GM13976 (cell line): ENCODE results near the gene RERE.

Experiments used
- DNase-seq: peaks from one replicate; pipeline ENCODE4 v3.0.0; 2012; ENCODE audit warnings: low spot score
- in situ Hi-C: fragments of 300-500 bp; cut with MboI; formaldehyde crosslinking; loops from one replicate; pipeline ENCODE4 v1.12.0; 2022; ENCODE audit warnings: low sequenced_read_pairs, mixed read lengths, inconsistent platforms; ENCODE audit not compliant: unreplicated experiment
- TF ChIP-seq, protein P1 (sequence below): IDR thresholded peaks from 2 replicates; pipeline ENCODE4 v1.5.1; 2012; ENCODE audit warnings: borderline replicate concordance, mild to moderate bottlenecking; ENCODE audit not compliant: insufficient read depth; ENCODE audit errors: extremely low read depth, missing control alignments, control extremely low read depth

Gene RERE

DNA sequence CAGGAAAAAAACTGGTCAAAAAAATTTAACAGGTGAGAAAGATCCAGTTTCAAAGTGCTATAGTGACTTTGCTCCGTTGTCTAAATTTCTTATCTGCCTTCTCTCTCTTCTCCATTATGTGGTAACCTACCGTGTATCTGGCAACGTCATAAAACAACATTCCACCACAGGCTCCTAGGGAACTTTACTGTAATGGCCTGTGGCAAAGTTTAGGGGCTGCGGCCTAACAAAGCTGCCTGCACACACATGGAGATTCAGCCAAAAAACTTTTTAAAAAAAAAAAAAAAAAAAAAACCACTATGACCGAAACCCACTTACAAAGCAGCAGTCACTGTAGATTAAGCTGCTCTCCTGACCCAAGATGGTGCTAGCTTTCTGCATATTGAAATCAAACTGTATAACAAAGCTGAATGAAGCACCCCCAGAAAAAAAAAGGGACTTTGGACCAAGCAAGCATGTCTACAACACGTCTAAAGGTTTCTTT, 296.9 kb downstream of the RERE start:
- in situ Hi-C loops, result no loop called here
- TF ChIP-seq, protein P1, sequence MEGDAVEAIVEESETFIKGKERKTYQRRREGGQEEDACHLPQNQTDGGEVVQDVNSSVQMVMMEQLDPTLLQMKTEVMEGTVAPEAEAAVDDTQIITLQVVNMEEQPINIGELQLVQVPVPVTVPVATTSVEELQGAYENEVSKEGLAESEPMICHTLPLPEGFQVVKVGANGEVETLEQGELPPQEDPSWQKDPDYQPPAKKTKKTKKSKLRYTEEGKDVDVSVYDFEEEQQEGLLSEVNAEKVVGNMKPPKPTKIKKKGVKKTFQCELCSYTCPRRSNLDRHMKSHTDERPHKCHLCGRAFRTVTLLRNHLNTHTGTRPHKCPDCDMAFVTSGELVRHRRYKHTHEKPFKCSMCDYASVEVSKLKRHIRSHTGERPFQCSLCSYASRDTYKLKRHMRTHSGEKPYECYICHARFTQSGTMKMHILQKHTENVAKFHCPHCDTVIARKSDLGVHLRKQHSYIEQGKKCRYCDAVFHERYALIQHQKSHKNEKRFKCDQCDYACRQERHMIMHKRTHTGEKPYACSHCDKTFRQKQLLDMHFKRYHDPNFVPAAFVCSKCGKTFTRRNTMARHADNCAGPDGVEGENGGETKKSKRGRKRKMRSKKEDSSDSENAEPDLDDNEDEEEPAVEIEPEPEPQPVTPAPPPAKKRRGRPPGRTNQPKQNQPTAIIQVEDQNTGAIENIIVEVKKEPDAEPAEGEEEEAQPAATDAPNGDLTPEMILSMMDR, result no peak
- DNase-seq, result no peak

DNA sequence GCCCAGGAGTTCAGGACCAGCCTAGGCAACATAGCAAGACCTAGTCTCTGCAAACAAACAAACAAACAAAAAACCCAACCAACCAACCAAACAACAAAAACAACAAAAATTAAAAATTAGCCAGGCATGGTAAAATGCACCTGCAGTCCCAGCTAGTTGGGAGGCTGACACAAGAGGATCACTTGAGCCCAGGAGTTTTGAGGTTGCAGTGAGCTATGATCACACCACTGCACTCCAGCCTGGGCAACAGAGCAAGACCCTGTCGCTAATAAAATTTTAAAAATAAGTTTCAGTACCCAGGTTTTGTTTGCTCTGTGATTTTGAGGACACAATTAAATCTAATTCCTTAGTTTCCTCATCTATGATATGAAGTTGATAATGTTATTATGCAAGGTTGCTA, 298.3 kb downstream of the RERE start:
- no peak for DNase-seq
- in situ Hi-C loops, result no loop called here
- TF ChIP-seq, protein P1, result no peak

DNA sequence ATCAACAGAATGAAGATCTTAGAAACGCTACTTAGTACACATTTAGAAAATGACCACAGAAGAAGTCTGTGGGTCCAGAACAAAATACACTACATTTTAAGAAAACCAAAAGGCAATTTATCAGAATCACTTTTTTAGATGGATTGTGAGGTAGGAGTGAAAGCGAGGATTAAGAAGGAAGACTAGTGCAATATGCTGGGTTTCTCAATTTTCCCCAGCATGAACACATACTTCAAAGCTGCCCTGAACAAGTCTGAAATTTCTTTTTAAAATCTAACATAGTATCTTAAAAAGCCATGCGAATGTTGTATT, 299.0 kb downstream of the RERE start:
- DNase-seq, result no peak
- TF ChIP-seq, protein P1, result no peak
- in situ Hi-C loops, result no loop called here

DNA sequence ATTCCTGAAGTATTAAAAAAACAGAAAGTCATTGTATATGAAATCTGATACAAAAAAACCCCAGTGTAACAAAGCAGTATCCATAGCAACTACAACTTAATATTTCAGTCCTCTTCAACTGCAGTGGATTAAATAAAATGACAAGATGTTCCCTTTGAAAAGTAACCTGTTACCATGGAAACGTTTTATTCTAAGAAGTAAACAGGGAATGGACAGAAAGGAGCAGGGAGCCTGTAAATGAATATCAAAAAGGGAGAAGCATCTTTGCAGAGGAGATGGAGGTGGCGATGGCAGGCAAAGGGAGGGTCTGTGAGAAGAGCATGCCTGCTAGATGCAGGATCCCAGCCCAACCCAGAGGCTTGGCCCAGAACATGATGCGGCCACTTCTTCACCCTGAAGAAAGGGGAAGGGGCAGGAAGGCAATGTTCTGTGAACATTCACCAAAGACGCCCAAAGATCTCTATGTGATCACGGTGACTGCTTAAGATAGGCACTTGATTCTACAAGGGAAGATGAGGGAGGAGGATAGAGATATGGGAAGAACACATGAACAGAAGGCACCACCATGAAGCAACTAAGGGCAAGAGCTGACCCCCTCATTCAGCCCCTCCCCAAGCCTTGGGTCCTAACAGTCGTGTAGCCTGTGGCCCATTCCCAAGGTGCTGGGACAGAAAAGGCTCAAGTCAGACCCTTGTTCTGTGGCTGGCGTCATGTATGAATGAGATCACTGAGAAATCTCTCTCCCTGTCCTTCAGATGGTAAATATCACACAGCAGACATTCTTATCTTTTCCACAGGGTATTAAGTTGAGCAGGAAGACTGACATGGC, 299.6 kb downstream of the RERE start:
- in situ Hi-C loops, result no loop called here
- TF ChIP-seq, protein P1, result no peak
- no peak for DNase-seq

DNA sequence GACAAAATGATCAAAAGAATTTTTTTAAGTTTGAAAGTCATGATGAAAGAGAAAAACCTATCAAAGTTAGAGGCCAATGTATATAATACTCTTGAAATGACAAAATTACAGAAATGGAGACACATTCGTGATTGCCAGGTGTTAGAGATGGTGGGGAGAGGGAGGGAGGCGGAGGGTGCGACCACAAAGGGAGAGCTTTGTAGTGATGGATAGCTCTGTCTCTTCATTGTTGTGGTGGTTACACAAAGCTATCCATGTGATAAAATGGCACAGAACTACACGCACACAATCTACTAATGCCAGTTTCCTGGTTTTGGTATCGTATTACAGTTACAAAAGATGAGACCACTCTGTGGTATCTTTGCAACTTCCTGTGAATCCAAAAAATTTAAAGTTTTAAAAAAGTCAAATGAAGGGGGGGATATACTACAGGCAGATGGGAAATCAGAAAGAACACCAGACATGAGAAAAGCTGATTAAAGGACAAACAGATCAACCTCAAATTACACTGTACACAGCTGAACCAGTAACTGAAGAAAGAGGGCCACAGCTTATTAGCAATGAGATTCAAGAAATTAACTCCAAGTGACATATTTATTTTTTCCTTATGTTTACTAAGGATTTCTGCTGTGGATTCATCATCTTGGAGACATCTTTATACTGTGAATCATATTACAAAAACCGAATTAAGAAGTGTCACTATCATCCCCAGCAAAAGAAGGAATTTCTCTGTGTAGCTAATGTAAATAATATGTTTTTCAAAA, 300.5 kb downstream of the RERE start:
- no peak for DNase-seq
- TF ChIP-seq, protein P1, result no peak
- in situ Hi-C loops, result no loop called here

DNA sequence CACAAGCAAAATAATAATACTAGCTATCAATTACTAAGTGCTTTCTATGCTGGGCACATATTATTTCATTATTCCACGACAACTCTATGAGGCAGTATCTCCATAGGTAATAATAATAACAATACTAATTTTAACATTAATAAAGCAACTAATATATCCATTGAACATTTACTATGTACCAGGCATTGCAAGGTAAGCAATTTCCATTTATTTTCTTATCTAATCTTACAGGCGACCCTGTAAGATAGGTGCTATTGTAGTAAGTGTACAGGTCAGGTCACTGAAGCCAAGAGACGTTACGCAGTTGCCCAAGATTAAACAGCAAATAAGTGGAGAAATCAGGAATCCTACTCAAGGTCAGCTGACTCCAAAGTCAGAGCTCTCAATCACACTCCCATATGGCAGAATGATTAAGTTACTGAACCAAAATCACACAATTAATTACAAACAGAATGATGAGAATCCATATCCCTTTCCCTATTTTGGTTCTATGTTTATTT, 301.1 kb downstream of the RERE start:
- TF ChIP-seq, protein P1, result no peak
- in situ Hi-C loops, result no loop called here
- DNase-seq, result no peak
